A549 treated with DMSO at 1 μM for 4 hours (cell line): ENCODE data around the gene GIMAP4. TPM values are rescaled to one million over a fixed set of nuclear protein-coding genes. Genes with fewer than 3 reads are reported as not detected.

Source experiments
- total RNA-seq: library from RNA; stranded (reverse); fragments of 200-300 nt; extraction: Qiagen RNA extraction; gene quantifications from 5 replicates; pipeline ENCODE4 v1.2.3, GENCODE V29; 2022; ENCODE audit warnings: low read depth

The GIMAP4 gene
- not detected in 5 replicates for total RNA-seq

DNA sequence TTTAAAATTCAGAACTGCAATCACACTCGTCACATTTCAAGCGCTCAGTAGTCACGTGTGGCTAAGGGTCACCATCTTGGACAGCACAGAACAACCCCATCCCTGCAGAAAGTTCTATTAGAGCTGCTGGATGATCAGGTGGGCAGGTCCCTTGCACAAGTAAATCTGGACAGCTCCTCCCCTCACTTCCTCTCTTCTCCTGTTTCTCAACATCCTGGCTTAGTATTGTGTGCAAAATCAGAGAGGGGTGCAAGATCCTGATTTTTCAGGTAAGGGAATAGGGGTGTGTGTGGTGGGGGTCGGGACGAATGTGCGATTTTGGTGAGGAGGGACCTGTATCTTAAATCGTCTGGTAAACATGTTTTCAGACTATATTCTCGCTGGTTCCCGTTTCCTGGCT, at the start of gene GIMAP4:
Gene GIMAP4, plus strand, starts transcription at position 222 of the 400 bp plus-strand sequence. CDS start 2,512 bp downstream, outside the sequence.

Other genes starting within 250 kb of the GIMAP4 start
- 0.05 to 0.21 TPM (median 0.10 TPM) in 4 of 5 replicates, not detected in the other for gene LRRC61, start 244.0 kb upstream of the GIMAP4 start, total RNA-seq
- not detected in 5 replicates for gene ACTR3C, start 243.8 kb upstream of the GIMAP4 start, total RNA-seq
- gene RARRES2, start 225.8 kb upstream of the GIMAP4 start, total RNA-seq, result not detected in 5 replicates
- 76.4 to 94.5 TPM (median 87.7 TPM) in 5 replicates for gene REPIN1, start 198.6 kb upstream of the GIMAP4 start, total RNA-seq
- 4.1 to 7.5 TPM (median 5.7 TPM) in 5 replicates for gene ZNF775, start 188.1 kb upstream of the GIMAP4 start, total RNA-seq
- not detected in 5 replicates for gene GIMAP8, start 116.8 kb upstream of the GIMAP4 start, total RNA-seq
- not detected in 5 replicates for gene GIMAP7, start 52.5 kb upstream of the GIMAP4 start, total RNA-seq
- gene GIMAP6, start 65.0 kb downstream of the GIMAP4 start, total RNA-seq, result not detected in 5 replicates
- 0.06 TPM in 2 of 5 replicates, not detected in the others for gene GIMAP2, start 118.3 kb downstream of the GIMAP4 start, total RNA-seq
- not detected in 5 replicates for gene GIMAP1, start 149.2 kb downstream of the GIMAP4 start, total RNA-seq
- not detected in 5 replicates for gene GIMAP5, start 170.0 kb downstream of the GIMAP4 start, total RNA-seq
- gene TMEM176B, start 233.0 kb downstream of the GIMAP4 start, total RNA-seq, result 0.09 to 0.16 TPM in 2 of 5 replicates, not detected in the others
- gene TMEM176A, start 233.4 kb downstream of the GIMAP4 start, total RNA-seq, result not detected in 5 replicates